Fibroblast of the conjunctiva (primary cell): ENCODE results near the gene BRICD5.

Experiments used
- DNase-seq: peaks from one replicate; pipeline ENCODE4 v3.0.0-alpha.2; 2010; ENCODE audit warnings: low read depth

BRICD5 gene

GRCh38 chr16:2163211-2163881, 47.3 kb downstream of the BRICD5 start:
- DNase-seq = no peak

- DNase-seq = no peak
Measured at GRCh38 chr16:2162676-2163118, 48.0 kb downstream of the BRICD5 start.

GRCh38 chr16:2161911-2162310, 48.8 kb downstream of the BRICD5 start:
- no peak for DNase-seq

DNA sequence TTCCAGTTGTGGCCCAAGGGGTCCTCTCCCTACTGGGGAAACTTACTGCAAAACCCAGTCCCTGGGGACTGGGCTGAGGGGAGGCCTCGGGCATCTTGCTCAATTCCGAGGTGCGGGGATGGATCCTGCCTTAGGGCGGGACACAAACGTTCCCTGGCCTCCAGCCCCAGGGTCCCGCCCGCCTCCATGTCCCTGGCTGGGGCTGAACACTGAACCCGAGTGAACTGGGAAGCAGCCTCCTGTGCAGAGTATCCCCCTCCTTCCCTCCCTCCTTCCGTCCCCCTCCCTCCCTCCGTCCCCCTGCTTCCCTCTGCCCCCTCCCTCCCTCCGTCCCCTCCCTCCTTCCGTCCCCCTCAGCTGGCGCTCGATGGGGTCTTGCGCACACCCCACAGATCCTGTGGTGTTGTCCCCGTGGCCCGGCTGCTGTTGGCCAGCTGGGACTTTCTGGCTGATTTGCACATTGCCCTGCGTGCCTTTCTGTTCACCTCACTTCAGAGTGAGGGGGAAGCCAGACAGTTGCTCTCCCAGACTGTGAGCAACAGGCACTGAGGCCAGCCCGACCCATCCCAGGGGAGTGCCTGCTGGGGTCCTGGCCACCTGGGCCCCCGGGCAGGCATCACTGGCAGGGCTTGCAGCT, 49.6 kb downstream of the BRICD5 start:
- peak; percentile 37 for DNase-seq
